HG03066 (cell line): Measurements from ENCODE around the gene RSPO4.

Source experiments
- ATAC-seq: cut with Tn5 transposase; IDR thresholded peaks from one replicate; pipeline ENCODE4 v1.9.1; 2021; ENCODE audit warnings: low read depth; ENCODE audit not compliant: unreplicated experiment

Gene RSPO4

DNA sequence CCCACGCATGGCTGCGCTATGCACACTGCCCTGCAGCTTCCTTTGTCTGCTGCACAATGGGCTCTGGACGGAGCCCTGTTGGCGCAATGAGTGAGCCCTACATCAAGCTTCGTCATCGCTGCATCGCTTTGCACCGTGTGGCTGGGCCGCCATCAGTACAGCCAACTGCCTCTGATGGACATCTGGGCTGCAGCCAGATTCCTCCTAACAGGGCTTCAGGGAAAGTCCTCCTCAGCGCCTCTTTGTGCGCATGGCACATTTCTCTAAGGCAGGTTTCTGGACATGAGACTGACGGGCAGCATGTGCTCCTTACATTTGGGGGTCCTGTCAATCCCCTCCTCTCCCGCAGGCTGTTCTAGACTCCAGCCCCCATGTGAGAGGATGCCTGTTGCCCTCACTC lies 56.3 kb downstream of the RSPO4 start:
- ATAC-seq: no peak

DNA sequence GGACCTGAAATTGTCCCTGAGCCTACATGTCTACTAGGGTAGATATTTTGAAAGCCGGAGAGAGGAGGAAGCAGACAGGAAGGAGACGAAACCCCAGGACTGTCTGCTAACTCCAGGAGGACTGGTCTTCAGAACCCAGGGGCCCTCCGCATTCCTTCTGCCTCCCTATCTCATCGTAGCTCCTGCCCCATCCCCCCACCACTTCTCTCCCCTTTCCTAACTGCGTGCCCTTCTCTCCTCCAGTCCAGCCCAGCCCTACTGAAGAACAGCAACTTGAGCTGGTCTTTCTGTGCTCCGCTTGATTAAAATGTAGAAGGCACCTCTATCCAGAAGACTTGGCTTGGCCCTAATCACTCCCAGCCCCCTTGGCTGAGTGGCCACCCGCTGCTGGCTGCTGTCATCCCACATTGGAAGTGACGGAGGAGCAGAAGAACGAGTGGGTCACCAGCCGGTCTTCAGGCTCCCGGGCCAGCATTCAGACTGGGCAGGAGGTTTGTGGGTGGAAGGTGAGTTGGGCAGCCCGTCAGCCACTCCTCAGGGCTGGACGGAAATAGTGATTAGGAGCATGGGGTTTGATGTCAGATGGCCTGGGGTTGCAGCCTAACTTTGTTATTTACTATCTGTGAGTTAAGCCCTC lies 57.2 kb downstream of the RSPO4 start:
- no peak for ATAC-seq

DNA sequence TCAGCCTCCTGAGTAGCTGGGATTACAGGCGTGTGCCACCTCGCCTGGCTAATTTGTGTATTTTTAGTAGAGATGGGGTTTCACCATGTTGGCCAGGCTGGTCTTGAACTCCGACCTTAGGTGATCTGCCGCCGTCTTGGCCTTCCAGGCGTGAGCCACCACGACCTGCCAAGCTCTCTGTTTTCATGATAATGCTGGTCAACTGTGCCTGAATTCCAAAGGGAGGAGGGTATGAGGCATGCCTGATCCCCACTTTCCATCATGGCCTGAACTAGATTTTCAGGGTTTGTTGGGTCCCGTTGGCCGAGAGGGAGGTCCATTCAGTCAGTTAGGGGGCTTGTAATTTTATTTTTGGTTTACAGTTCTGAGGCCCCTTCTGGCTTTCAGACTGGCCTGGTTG lies 58.0 kb downstream of the RSPO4 start:
- ATAC-seq: no peak

DNA sequence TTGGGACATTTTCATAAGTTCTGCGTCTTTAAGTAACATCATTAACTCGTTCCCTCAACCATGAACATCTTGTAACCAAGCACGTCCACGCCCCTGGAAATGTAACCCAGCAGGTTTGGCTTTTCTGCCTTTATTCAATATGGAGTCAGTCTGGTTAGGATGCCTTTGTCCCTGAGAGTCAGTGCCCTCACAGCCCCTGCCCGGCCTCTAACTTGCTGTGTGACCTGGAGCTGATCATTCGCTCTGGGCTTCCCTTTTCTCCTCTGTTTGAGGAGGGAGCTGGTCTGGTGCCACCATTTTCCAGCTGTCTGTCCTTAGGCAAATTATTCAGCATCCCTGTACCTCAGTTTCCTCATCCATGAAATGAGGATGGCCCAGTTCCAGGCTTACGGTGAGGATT lies 59.5 kb downstream of the RSPO4 start:
- ATAC-seq: no peak

DNA sequence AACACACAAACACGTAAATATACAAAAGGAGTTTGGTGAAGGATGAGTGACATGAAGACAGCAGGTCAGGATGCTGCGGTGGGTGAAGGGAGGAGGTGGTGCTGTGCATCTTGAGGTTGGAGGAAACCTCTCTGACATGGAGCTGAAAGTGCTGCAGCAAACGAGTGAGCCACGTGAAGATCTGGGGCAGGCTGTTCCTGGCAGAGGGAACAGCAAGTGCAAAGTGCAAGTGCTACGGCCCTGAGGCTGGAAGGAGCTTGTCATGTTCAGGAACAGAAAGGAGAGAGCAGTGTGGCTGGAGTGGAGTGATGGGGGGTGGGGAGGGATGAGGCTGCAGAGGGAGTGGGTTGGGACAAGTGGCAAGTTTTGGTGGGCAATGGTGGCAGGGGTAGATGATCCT lies 61.2 kb downstream of the RSPO4 start:
- ATAC-seq: no peak

DNA sequence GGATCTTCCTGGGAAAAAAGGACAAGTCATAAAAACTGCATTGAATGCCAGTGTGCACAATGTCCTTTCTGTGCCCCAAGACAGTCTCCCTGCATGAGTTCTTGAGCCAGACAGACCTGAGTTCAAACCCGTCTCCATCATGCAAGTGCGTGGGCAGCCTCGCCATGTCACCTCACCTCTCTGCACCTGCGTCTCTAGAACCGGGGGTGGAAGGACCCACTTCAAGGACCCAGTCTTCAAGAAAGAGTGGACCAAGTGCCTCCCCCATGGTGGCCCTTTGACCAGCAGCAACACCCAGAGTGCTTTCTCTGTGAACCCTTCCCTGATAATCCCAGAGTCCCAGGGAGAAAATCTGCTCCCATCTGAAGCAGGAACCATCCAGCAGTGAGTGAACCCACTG lies 62.5 kb downstream of the RSPO4 start:
- ATAC-seq: no peak

DNA sequence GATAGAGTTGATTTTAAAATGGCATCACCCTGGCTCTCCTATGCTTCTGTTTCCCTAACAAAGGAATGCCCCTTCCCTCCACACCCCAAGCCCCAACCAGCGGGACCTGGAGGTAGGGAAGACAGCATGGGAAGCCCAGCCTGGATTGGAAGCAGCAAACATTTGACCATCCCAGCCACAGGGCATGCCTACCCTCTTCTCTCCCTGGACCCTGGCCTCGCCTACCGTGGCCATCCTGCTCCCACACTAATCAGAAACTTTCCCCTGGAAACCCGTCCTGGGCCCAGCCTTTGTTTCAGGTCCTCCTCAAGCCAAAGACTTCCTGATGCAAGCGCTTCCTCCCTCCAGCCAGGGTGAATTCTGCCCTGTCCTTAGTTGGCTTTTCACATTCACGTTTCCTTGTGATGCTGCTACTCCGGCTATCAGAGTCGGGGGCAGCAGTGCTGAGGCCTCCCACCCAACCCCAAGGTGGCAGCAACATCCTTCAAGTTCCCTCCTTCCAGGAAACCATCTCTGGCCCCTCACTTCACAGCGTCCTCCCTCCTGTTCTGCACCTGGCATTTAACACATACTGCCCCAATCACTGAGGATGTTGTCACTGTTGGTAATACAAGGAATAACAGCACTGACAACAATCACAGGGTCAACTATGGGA lies 67.8 kb downstream of the RSPO4 start:
- ATAC-seq: no peak

DNA sequence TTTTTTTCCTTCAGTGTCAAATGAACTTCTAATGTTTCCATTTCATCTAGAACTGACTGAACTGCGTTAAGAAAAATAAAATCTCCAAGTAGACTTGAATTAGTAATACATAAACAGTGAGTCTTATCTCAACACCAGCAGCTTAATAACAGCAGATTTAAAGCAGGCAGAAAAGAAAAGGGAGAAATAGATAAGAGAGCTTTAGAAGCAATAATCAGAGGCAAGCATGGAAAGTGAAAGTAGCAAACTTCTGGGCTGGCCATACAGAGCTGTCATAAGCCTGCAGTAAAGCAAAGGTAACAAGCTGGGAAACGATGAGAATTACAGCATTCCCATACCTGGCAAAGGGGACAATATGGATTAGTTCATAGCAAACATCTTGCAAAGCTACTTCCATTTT lies 69.1 kb downstream of the RSPO4 start:
- no peak for ATAC-seq

DNA sequence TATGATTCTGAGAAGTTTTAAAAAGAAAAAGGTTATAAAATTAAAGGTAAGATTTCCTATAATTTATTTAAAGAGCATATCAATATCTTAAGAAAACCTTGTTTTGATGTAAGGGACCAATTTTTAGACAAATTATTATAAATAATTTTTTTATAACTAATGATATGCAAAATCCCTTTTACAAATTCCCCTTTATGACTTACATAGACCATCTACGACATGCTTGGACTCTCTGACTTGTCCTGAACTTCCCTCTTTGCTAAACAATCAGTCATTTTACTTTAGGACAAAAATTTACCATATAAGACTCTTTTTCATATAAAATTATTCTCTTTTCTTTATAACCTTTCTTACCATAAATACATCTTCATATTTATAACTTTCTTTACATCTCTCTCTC lies 70.7 kb downstream of the RSPO4 start:
- no peak for ATAC-seq

DNA sequence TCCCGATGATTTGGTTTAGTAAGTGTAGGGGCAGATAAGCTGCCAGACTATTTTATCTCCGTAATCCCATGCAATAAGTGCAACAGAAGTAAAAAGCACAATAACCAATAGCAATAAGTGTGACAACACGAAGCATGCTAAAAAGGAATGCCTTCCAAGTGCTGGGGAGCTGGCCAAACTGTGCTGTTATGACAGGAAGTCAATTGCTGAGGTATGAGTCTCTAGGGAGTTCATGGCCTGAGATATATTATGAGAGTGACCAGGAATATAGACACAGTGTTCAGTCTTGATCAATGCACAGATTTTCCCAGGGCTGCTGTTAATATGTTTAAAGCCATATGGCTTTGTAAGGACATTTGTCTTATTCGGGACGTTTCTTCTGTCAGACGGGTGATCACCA lies 75.4 kb downstream of the RSPO4 start:
- ATAC-seq: no peak

DNA sequence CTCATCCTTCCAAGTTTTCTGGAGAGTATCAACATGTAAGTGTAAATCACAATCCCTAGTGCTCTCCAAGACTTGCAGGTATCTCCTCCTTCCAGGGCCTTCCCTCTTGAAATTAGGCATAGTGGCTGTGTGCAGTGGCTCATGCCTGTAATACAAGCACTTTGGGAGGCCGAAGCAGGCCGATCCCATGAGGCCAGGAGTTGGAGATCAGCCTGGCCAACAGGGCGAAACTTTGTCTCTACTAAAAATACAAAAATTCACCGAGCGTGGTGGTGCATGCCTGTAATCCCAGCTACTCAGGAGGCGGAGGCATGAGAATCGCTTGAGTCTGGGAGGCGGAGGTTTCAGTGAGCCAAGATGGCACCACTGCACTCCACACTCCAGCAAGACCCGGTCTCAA lies 76.6 kb downstream of the RSPO4 start:
- no peak for ATAC-seq

DNA sequence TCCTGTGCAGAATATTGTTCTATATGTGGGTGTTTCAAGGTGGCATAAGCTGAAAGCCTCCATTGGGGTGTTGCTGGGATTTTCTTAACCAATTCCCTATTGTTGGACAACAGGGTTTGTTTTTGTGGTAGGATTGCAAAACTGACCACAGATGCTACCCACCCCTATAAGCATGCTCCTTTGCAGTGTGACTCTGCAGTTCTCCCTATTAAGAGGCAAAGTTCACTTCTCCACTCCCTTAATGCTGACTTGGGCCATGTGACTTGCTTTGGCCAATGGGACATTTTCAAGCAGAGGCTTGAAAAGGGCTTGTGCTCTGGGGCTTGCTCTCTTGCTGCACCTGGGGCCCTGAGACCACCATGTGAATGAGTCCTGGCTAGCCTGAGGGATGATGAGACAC lies 77.5 kb downstream of the RSPO4 start:
- no peak for ATAC-seq

DNA sequence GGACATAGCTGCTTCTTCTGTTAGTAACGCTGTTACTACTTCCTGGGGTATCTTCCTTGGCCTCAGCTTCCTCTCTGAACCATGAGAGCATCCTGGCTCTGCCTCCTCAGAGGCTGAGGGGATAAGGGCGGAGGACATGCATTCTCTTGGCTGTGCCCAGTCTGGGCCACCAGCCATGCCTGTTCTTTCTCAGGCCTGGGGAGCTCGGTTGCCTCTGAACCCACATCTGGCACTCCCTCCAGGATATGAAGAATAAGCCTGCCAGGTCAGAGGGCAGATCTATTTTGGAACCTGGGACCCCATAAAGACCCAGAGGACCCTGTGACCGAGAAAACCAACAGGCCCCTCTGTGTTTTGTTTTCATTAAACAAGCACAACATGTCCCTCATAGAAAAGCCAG lies 79.3 kb downstream of the RSPO4 start:
- ATAC-seq: no peak

DNA sequence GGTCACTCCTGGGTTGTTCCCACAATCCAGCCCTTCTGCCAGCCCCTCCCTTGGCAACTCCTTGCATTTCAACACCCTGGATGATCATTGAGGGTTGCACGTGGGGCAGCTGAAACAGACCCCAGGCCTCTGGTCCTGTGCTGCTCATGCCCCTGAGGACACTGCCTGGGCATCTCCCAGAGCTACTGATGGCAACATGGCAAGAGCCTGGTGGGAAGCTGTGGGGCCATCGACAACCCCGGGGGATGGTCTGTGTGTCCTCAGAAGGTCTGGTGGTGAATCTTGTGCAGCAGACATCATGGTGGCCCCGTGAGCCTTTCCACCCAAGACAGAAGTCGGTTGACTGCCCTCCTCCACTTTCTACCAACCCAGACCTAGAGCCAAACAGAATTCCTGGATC lies 81.0 kb downstream of the RSPO4 start:
- no peak for ATAC-seq

DNA sequence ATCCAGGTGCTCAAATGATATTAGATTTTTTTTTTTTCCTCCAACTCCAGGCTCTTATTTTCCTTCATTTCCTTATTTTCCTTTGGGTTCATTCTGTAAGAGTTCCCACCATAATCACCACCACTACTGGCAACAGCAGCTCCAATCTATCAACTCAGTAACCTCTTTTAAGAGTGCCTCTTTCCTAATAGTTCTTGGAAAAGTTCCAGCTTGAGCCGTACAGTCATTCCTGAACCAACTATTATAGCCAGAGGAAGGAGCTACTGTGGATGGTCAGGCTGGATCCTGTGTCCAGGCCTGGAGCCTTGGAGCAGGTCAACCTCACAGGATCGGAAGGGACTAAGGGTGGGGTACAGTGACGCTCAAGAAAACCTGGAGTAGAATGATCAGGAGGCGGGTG lies 81.8 kb downstream of the RSPO4 start:
- no peak for ATAC-seq

DNA sequence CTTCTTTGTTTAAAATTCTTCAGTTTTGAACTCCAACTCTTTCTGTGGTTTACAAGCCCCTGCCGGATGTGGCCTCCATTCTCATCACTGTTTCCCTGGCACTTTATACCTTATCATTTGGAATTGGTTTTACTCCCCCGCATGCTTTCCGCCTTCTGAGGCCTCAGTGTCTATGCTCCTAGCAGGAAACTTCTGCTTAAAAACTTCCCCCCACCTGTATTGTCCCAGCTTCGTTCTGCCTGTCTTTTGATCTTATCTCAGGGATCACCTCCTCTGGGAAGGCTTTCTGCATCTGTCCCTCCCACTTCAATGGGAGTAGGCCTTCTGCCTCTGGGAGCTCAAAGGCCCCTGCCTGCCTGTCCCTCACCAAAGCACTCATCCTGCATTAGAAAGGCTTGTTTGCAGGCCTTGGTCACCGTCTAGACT lies 82.6 kb downstream of the RSPO4 start:
- no peak for ATAC-seq

DNA sequence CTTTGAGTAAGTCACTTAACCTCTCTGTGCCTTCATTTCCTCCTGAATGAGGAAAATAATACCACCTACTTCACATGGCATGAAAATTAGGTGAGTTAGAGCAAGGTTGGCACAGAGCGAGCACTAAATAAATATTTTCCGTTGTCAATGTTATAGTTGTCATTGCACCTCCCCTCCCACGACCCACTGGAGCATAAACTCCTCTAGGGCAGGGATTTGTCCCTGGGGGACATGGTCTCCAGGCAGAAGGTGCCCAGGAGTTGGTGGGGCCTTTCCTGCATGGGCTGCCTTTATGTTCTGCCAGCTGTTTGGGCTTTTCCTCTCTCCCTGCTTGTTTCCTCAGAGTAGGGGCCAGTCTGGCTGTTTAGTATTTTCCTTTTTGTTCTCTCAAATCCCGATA lies 84.7 kb downstream of the RSPO4 start:
- ATAC-seq: no peak

DNA sequence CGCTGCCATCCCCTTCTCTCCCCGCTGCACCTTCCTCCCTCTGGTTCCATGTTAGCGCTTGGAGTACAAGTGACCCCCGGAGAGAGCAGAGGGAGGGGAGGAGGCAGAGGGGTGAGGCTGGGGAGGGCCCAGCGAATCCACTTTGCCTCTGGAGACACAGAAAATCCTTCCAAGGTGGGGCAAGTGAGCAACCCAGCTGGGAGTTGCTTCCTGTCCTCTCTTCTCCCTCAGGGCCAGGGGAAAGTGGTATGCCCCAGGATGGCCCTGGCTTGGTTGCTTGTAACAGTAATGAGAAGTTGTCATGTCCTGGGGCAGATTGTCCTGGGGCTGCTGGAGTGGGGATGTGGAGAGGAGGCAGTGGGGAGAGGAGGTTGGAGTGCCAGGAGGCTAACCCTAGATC lies 85.3 kb downstream of the RSPO4 start:
- no peak for ATAC-seq

DNA sequence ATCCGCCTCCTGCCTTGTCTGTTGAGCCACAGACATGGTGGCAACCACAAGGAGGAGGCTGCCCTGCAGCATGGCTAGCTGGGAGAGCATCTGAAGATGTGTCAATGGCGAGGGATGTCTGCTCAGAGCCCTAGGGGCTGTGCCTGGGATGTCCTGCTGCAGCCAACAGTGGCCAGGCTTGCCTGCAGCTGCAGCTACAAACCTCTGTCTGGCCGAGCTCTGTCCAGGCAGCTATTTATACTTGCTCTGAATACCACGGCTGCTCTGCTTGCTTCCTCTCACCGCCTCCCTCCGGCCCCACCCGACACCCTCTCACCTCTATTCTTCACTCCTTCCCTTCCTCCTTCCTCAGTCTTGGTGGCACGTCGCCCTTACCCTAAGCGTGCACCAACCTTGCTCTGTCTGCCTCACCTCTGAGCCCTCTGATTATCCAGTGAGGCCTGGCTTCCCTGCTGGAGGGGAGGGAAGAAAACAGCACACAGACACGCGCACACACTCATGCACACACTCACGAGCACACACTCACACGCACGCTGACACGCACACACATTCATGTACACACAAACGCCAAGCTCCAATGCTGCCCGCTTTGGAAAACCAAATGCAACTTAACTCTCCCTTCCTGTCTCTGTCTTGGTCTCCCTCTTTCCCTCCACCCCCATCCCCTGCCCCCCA lies 85.8 kb downstream of the RSPO4 start, which contains the start of gene ANGPT4:
ANGPT4 (minus strand) TSS at position 210 of the 675 bp plus-strand sequence; CDS start at position 90, 120 bp downstream.
- no peak for ATAC-seq

DNA sequence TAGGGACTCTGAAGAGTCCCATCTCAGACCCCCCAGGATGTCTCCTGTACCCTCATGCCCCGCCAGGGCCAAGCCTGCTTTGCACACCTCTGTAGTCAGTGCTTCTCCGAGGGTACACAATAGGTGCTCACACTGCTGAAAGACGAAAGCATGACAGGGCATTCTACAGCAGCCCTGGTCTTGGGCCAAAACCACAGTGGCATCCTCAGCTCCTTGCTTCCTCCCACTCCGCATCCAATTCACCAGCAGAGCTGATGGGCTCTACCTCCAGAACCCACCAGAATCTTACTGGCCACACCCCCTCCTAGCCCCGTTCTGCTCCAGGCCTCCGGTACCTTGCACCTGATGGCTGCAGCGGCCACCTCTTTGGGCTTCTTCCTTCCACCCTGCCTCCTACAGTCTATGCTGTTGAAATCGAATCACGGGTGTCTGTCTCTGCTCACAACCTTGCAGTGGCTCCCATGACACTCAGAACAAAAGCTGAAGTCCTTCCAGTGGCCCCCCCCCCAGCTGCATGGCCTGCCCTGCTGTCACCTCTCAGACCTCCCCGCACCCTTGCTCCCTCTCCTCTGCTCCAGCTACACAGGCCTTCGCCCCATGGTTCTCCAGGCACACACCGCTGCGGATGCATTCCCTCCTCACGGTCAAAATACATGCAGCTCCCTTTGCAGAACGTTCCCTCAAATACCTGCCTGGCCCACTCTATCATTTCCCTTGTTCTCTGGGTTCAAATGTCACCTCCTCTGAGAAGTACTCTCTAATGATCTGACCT lies 87.2 kb downstream of the RSPO4 start:
- ATAC-seq: no peak

DNA sequence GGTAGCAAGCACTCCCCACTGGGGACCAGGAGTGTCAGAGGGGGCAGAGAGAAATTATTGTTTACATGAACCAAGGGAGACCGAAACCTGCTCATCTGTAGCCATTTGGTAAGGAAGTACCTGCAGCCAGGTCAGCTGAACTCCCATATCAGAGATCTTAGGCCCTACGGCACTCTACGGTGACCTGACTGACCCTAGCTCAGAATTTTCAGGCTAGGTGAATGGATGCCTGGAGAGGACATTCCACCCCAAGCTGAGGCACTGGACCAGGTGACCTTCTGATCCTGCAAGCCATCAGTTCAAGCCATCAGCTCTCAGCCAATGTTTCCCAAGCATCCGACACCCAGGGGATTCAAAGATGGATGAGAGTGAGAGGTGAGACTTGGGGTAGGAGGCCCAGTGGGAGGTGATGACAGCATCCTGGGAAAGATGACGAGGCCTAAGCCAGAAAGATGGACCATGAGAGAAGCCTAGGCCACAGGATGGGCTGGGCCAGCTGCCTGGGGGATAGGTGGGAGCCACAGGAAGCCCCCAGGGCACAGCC lies 88.7 kb downstream of the RSPO4 start:
- ATAC-seq: no peak
